Brain pericyte (primary cell): ENCODE results near the gene TMEM140.
A peak's percentile ranks its signal among the peaks of the same experiment; 100 is the strongest.

Experiments
- DNase-seq: peaks from one replicate; pipeline ENCODE4 v3.0.0-alpha.2; 2012; ENCODE audit warnings: low read depth, low spot score

The TMEM140 gene

DNA sequence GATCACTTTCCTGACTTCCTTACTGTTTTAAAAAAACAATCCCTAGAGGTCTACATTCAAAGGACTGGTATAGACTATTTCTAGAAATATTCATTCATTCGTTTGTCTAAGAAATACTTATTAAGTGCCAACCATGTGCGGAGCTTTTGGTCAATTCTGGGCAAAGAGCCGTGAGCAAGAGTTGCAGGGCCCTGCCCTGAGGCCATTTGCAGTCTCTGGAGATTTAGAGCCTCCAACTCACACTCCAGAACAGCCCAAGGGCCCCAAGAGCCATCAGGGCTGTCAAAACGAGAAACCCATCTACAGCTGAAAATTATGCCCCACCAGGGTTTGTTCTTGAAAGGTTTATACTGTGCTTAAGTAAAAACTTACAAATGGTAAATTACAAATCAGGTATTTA lies 47.3 kb downstream of the TMEM140 start:
- no peak for DNase-seq

- no peak for DNase-seq
Observed at GRCh38 chr7:135195968-135196629, 48.2 kb downstream of the TMEM140 start.

- no peak for DNase-seq
Observed at GRCh38 chr7:135197343-135197742, 49.5 kb downstream of the TMEM140 start.

- no peak for DNase-seq
Observed at GRCh38 chr7:135197906-135198655, 50.2 kb downstream of the TMEM140 start.

DNA sequence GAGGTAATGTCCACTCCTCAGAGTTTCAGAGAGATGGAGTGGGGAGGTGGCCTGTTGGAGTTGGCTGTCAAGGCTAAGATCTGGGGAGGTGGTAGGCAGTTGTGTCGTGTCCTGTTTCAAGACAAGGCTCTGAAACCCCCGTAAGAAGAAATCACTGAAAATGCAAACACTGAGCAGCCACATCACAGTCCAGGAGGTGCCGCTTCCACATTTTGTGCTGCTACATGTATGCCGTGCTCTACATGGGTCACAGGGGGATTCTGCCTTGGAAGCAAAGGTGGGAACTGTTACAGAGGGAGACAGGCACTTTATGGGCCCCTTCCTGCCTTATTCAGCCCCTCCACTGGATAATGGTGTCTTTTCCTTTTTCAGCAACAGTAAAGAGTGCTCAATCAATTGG lies 51.6 kb downstream of the TMEM140 start:
- no peak for DNase-seq

DNA sequence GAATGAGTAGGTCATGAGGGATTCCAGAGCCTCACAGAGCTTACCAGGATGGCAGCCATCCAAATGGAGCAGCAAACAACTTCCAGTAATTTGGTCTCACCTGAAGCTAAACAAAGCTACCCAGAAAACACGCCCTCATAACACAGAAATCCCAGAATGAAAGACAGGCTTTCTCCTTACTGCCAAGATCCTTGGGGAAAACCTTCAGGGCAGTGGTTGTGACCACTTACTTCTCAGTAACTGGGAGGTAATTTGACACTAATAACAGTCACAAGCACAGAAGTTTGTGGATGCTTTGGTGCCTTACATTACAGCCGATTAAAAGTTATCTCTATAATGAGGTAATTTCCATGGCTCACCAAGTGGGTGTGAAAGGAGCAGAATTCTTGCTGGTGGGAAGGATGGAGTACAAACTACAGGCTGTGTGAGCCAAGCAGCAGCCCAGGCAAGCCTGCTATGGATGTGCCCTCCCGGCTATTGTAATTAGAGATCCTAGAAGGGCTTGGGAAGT lies 53.0 kb downstream of the TMEM140 start:
- no peak for DNase-seq

GRCh38 chr7:135201350-135201749 lies 53.5 kb downstream of the TMEM140 start:
- no peak for DNase-seq

- peak; percentile 51 for DNase-seq
Observed at GRCh38 chr7:135204341-135204749, 56.5 kb downstream of the TMEM140 start.

GRCh38 chr7:135204876-135205275 lies 57.0 kb downstream of the TMEM140 start:
- no peak for DNase-seq

GRCh38 chr7:135205850-135206249 lies 58.0 kb downstream of the TMEM140 start:
- no peak for DNase-seq

DNA sequence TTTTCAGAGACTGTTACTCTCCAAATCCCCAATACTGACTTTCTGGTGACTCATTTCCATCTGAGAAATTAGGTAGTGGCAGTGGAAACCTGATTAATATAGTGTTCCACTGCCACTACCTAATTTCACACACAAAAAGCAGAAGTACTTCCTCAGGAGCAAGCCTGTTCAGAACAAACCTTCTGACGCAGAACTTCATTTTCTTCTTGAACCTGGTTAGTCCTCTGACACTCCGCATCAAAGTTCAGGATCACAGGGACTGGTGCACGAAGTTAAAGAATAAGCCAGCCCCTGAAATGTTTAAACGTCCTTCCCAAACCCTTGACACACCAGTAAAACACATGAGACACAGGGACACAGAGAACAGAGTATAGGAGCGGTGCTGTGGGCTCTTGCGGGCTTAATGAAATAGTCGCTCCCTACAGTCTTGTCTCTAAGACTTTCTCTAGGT lies 59.1 kb downstream of the TMEM140 start:
- no peak for DNase-seq

DNA sequence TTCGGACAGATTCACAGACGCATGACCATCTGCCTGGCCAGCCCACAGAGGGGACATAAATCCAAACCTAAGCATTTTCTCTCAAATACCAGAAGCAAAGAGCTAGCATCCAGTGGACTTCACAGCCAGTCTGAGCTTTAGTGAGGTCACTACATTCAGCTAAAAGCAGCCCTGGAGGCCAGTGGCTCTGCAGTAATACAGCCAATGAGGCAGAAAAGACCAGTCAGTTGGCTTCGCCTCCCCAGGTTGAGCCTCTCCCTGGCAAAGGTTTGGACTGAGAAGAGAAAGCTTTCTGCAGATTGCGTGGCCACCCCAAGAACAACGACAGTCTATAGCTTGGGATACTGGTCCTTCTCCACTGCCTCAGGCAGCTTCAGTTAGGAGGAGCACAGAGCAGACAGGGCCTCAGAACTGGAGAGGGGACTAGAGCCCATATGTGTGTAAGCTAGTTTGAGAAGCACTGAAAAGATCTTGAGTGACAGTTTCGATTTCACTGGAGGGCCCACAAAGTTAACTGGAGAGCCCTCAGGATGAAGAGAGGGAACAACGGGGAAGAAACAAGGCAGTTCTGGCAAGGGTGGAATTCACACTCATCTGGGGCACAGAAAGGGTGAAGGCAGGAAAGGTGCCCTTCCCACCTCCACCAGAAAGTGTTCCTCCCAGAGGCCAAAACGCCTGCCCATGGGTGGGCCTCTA lies 59.7 kb downstream of the TMEM140 start:
- DNase-seq: no peak

DNA sequence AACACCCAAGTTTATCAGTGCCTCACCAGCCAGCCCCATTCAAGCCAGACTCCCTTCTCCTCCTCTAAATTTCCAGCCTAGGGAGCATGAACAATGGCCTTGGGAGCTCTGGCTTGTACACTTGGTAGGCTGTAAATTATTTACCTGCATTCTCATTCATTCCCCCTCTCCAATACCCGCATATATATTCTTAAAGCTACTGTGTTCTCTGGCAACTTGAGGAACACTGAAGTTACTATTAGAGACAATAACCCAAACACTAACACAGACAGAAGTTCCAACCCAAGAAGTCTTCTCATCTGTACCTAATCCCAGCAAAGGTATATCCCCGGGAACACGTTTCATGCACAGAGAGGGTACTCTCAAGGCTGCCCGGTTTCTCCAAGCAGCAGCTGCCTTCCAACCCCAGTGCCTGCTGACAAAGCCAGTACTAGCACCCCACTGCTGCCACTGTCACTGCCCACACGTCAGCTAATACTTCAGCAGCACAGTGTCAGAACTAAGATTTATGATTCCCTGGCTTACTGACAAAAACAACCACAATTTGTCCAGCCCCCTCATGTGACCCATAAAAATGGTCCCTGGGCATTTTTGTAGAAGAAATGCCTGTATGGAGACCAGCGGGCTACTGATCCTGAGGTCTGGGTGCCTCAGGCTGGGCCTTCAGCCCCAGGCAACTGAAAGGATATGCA lies 60.4 kb downstream of the TMEM140 start:
- DNase-seq: no peak

GRCh38 chr7:135209225-135209834 lies 61.5 kb downstream of the TMEM140 start:
- DNase-seq: no peak

GRCh38 chr7:135210888-135211178 lies 63.0 kb downstream of the TMEM140 start:
- DNase-seq: no peak

GRCh38 chr7:135211179-135211945 lies 63.5 kb downstream of the TMEM140 start, which contains the start of gene WDR91:
Gene WDR91 (minus strand): TSS chr7:135211526. CDS start chr7:135211502, 24 bp downstream.
- DNase-seq: peak; percentile 61

- peak; percentile 24 for DNase-seq
Observed at GRCh38 chr7:135211946-135212685, 64.2 kb downstream of the TMEM140 start.

- DNase-seq: no peak
Observed at GRCh38 chr7:135213831-135214230, 66.0 kb downstream of the TMEM140 start.

DNA sequence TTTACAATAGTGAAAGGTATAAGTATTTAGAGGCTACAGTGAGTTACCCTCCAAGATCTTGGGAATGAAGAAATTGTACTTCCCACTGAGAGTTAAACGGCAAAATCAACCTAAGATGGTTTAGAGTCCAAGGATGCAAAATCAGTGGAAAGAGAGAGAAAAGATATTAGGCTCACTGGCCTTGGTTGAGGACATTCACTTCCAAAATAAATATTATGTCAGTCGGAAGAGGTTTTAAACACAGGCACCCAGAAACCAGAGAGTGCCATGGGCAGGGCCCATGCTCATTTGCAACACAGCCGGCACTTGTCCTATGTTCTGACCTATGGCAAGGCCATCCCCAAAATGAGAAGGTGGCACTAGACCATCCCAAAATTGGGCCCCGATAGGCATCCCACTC lies 67.3 kb downstream of the TMEM140 start:
- DNase-seq: no peak

- DNase-seq: no peak
Observed at GRCh38 chr7:135215698-135216097, 67.8 kb downstream of the TMEM140 start.
